Large intestine (tissue), 3 donors: ENCODE data around the gene CBARP. TPM values are rescaled to one million over a fixed set of nuclear protein-coding genes. Genes with fewer than 3 reads are reported as not detected.

Experiments
- DNase-seq, 2 donors: peaks; one replicate each; pipeline versions ENCODE4 v3.0.0 to v3.0.0-alpha.2; 2013
- H3K27ac ChIP-seq: one replicate; pipeline ENCODE4 v1.5.1; 2013; ENCODE audit warnings: low read length
- H3K27me3 ChIP-seq: 2 replicates; pipeline ENCODE4 v1.6.1; 2013; ENCODE audit warnings: low read length; ENCODE audit not compliant: control insufficient read depth, insufficient read depth
- H3K36me3 ChIP-seq: 2 replicates; pipeline ENCODE4 v1.6.1; 2013; ENCODE audit warnings: low read length; ENCODE audit not compliant: control insufficient read depth, insufficient read depth
- H3K4me1 ChIP-seq: one replicate; pipeline ENCODE4 v1.6.1; 2013; ENCODE audit warnings: low read length; ENCODE audit not compliant: control insufficient read depth, insufficient read depth
- H3K4me3 ChIP-seq: one replicate; pipeline ENCODE4 v1.5.1; 2013; ENCODE audit warnings: low read length
- H3K9me3 ChIP-seq: one replicate; pipeline ENCODE4 v1.6.1; 2013; ENCODE audit warnings: mild to moderate bottlenecking, low read depth, low read length, moderate library complexity; ENCODE audit not compliant: control insufficient read depth
- WGBS: methylation state at CpG from one replicate; pipeline ENCODE4 v1.1.5; 2013; ENCODE audit warnings: low lambda C conversion rate; ENCODE audit not compliant: insufficient coverage; 5-methylcytosine and 5-hydroxymethylcytosine counted together
- polyA plus RNA-seq: library from polyadenylated mRNA; unstranded; fragments of 120-200 nt; gene quantifications from one replicate; pipeline ENCODE4 v1.2.1, GENCODE V29; 2013

Gene CBARP
- polyA plus RNA-seq, 1 donor, result 2.0 TPM

DNA sequence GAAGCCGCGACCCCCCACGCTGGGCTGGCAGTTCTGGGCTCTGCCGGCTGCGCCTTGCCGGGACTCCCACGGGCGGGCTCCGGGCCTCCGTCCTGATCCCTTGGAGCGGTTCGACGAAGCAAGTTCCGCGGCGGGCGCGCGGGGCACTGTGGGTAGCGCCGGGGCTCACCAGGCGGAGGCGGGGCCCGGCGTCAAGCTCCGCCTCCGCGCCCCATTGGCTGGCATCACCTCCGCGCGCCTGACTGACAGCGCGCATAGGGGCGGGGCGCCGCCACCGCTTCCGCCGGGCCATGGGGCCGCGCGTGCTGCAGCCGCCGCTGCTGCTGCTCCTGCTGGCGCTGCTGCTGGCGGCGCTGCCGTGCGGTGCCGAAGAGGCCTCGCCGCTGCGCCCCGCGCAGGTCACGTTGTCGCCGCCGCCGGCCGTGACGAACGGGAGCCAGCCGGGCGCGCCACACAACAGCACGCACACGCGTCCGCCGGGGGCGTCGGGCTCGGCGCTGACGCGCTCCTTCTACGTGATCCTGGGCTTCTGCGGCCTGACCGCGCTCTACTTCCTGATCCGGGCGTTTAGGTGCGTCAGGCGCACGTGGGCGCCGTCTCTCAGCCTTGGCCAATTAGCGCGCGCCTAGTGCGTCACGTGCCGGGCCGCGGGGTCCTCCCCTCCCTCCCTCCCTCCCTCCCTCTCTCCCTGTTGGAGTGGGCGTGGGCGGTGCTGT is 37.6 kb upstream of the CBARP start, which contains the start of gene FAM174C:
FAM174C (plus strand) TSS at position 271 of the 716 bp plus-strand sequence; CDS start at position 291, 20 bp downstream.
- no CpG with 5 or more reads among the region's 98 CpGs for WGBS
- DNase-seq, result peak; percentile 97
- H3K9me3 ChIP-seq, result peaks cover 21% of the 10 kb centered on the region
- peaks cover 57% of the 10 kb centered on the region for H3K4me1 ChIP-seq
- H3K27ac ChIP-seq, result peak within 1 kb of the TSS; percentile 98
- H3K36me3 ChIP-seq, result peaks cover 67% of the 10 kb centered on the region
- H3K27me3 ChIP-seq, result no peaks in the 10 kb centered on the region
- H3K4me3 ChIP-seq, result peak within 1 kb of the TSS; percentile 80

- no CpG with 5 or more reads among the region's 44 CpGs for WGBS
- no peak for DNase-seq
- Histone ChIP-seq H3K4me1 (peaks cover 57% of the 10 kb centered on the region), H3K4me3 (peak overlapping the region; percentile 44), H3K27me3 (no peaks in the 10 kb centered on the region), H3K36me3 (peaks cover 64% of the 10 kb centered on the region), H3K9me3 (peaks cover 21% of the 10 kb centered on the region), H3K27ac (peak overlapping the region; percentile 80)
Observed at GRCh38 chr19:1274852-1275259, 37.1 kb upstream of the CBARP start.

DNA sequence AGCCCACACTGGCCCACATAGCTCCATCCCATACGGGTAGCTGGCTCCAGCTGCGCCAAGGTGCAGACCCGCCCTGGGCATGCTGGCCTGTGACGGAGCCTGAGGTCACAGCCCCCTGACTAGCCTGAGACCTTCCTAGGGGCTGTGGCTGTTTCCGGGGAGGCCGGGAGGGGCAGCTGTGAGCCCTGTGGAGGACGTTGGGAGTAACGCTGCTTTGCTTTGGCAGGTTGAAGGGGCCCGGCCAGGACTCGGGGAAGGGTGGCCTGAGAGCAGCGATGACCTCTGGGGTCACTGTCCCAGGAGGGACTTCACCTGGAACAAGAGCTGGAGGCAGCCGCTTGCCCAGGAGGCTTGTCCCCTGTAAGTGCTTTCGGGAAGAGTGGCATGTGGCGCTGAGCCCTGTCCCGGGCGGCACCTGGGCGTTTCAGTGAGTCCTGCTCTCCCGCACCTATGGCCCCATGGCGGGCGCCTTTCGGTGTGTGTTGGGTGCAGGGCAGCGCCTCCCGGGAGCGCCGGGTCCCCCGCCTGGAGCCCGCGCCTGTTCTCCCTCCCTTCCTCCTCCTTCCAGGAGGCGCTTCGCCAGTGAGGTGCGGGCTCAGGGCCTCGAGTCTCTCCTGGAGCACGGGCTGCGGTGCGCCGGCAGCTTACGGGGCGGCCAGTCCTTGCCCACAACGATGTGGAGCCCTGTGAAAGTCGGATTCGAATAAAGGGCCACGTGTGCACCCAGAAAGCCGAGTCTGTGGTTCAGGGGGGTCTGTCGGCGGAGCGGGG is 36.5 kb upstream of the CBARP start:
- H3K4me3 ChIP-seq, result peak overlapping the region; percentile 44
- WGBS, result no CpG with 5 or more reads among the region's 46 CpGs
- H3K27me3 ChIP-seq, result no peaks in the 10 kb centered on the region
- H3K36me3 ChIP-seq, result peaks cover 58% of the 10 kb centered on the region
- H3K4me1 ChIP-seq, result peaks cover 57% of the 10 kb centered on the region
- peaks cover 21% of the 10 kb centered on the region for H3K9me3 ChIP-seq
- DNase-seq, result no peak
- H3K27ac ChIP-seq, result peak overlapping the region; percentile 80

GRCh38 chr19:1273263-1274041 is 35.6 kb upstream of the CBARP start:
- WGBS, result 93% methylated on average over 3 of the region's 25 CpGs
- DNase-seq, result no peak
- peaks cover 61% of the 10 kb centered on the region for H3K4me1 ChIP-seq
- H3K27ac ChIP-seq, result peak overlapping the region; percentile 5
- H3K27me3 ChIP-seq, result no peaks in the 10 kb centered on the region
- no peak overlapping the region for H3K4me3 ChIP-seq
- H3K9me3 ChIP-seq, result peaks cover 21% of the 10 kb centered on the region
- peaks cover 51% of the 10 kb centered on the region for H3K36me3 ChIP-seq

GRCh38 chr19:1272423-1273262 is 34.8 kb upstream of the CBARP start:
- Histone ChIP-seq H3K4me3 (no peak overlapping the region), H3K4me1 (peaks cover 69% of the 10 kb centered on the region), H3K36me3 (peaks cover 48% of the 10 kb centered on the region), H3K27ac (peak overlapping the region; percentile 5), H3K9me3 (peaks cover 24% of the 10 kb centered on the region), H3K27me3 (no peaks in the 10 kb centered on the region)
- WGBS, result 71% methylated on average over 6 of the region's 33 CpGs
- DNase-seq, result no peak

DNA sequence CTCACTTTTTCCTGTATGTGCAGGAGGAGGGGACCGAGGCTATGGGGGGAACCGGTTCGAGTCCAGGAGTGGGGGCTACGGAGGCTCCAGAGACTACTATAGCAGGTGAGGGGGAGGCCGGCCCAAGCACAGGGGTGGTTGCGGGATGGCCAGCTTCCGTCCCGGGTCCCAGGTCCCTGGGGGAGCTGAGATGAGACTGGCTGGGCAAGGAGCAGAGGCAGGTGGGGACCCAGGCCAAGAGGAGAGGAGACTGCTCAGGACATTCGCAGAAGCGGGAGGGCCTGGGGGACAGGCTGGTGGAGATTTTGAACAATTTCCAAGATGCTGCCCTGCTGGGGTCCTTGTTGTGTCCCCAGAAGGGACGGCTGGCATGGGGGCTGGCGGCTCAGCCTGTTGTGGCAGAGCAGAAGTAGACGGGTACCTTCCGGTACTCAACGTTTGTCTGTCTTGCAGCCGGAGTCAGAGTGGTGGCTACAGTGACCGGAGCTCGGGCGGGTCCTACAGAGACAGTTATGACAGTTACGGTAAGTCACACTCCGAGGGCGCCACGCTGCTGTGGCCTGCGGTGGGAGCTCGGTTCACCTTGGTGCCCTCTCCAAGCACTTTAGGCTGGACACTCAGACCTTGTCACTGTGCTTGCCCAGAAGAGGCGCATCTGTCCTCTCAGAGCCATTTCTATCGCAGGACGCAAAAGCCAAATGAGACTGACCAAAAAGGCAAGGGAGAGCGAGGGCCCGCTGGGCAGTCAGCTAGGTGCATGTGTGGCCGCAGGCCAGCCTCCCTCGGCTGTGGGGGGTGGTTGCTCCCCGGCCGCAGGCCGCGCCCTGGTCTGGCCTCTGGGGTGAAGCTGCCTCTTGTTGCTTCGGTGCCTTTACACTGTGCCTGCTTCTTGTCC is 34.0 kb upstream of the CBARP start:
- peak overlapping the region; percentile 74 for H3K4me3 ChIP-seq
- H3K27me3 ChIP-seq, result no peaks in the 10 kb centered on the region
- peaks cover 48% of the 10 kb centered on the region for H3K36me3 ChIP-seq
- no peak overlapping the region for H3K27ac ChIP-seq
- no CpG with 5 or more reads among the region's 37 CpGs for WGBS
- H3K9me3 ChIP-seq, result peaks cover 24% of the 10 kb centered on the region
- DNase-seq, result no peak
- peaks cover 73% of the 10 kb centered on the region for H3K4me1 ChIP-seq

DNA sequence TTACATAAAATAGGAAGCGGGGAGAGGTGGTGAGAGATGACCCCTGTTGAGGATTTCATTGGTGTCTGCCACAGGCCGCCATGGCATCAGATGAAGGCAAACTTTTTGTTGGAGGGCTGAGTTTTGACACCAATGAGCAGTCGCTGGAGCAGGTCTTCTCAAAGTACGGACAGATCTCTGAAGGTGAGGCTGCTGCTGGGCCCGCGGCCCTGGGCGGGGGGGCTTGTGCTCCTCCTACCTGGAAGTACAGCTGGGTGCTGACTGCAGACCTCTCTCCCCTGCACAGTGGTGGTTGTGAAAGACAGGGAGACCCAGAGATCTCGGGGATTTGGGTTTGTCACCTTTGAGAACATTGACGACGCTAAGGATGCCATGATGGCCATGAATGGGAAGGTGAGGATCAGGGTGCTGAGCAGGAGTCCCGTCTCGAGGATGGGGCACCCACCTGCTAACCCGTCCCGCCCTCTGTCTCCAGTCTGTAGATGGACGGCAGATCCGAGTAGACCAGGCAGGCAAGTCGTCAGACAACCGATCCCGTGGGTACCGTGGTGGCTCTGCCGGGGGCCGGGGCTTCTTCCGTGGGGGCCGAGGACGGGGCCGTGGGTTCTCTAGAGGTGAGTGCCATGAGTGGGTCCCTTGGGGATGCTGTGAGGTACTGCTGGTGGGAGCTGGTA is 33.2 kb upstream of the CBARP start:
- no peak for DNase-seq
- Histone ChIP-seq H3K27me3 (no peaks in the 10 kb centered on the region), H3K4me3 (peak overlapping the region; percentile 74), H3K36me3 (peaks cover 48% of the 10 kb centered on the region), H3K9me3 (peaks cover 23% of the 10 kb centered on the region), H3K4me1 (peaks cover 69% of the 10 kb centered on the region), H3K27ac (no peak overlapping the region)
- WGBS, result no CpG with 5 or more reads among the region's 26 CpGs

GRCh38 chr19:1270213-1270853 is 32.5 kb upstream of the CBARP start:
- Histone ChIP-seq H3K27me3 (no peaks in the 10 kb centered on the region), H3K9me3 (peaks cover 20% of the 10 kb centered on the region), H3K4me3 (peak overlapping the region; percentile 74), H3K36me3 (peaks cover 48% of the 10 kb centered on the region), H3K27ac (peak overlapping the region; percentile 66), H3K4me1 (peaks cover 74% of the 10 kb centered on the region)
- DNase-seq, result no peak
- WGBS, result no CpG with 5 or more reads among the region's 8 CpGs
